GM13976 (cell line): Measurements from ENCODE around the gene GABBR1.
"Not testable (repeated sequence)": the region's sequence is repeated elsewhere in the genome, so short reads cannot be mapped to it uniquely, and the experiment has no call there.

ENCODE experiments used
- DNase-seq: peaks from one replicate; pipeline ENCODE4 v3.0.0; 2012; ENCODE audit warnings: low spot score
- in situ Hi-C: fragments of 300-500 bp; cut with MboI; formaldehyde crosslinking; loops from one replicate; pipeline ENCODE4 v1.12.0; 2022; ENCODE audit warnings: low sequenced_read_pairs, mixed read lengths, inconsistent platforms; ENCODE audit not compliant: unreplicated experiment
- TF ChIP-seq, protein P1 (sequence below): IDR thresholded peaks from 2 replicates; pipeline ENCODE4 v1.5.1; 2012; ENCODE audit warnings: borderline replicate concordance, mild to moderate bottlenecking; ENCODE audit not compliant: insufficient read depth; ENCODE audit errors: extremely low read depth, missing control alignments, control extremely low read depth

GABBR1 gene

DNA sequence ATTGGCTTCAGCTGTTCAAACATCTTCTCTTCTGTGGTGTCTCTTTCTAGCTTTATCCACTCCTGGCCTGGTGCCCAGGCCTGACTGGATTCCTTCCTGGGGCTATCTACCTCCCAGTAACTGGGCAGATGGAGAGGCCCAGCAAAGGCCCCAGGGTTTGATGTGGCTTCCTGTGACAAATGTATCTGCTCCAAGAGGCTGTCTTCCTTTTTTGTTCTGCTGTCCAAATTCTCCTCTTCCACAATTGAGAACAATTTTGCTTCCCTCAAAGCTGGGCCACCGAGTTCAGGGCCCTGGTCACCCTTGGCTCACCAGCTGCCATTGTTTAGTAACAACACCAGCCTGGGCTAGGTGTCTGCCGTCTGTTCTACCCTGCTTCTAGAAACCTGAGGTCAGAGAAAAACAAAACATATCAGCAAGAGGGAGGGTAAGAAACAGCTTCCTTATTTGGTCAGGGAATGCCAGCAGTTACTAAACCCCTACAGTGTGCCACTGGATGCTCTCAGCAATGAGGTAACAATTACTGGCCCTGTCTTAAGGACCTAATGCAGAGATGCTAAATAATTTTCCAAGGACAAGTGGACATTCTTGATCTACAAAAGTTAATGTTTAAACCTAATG is 44.1 kb upstream of the GABBR1 start:
- DNase-seq: no peak
- in situ Hi-C loops: no loop called here
- TF ChIP-seq, protein P1, sequence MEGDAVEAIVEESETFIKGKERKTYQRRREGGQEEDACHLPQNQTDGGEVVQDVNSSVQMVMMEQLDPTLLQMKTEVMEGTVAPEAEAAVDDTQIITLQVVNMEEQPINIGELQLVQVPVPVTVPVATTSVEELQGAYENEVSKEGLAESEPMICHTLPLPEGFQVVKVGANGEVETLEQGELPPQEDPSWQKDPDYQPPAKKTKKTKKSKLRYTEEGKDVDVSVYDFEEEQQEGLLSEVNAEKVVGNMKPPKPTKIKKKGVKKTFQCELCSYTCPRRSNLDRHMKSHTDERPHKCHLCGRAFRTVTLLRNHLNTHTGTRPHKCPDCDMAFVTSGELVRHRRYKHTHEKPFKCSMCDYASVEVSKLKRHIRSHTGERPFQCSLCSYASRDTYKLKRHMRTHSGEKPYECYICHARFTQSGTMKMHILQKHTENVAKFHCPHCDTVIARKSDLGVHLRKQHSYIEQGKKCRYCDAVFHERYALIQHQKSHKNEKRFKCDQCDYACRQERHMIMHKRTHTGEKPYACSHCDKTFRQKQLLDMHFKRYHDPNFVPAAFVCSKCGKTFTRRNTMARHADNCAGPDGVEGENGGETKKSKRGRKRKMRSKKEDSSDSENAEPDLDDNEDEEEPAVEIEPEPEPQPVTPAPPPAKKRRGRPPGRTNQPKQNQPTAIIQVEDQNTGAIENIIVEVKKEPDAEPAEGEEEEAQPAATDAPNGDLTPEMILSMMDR: no peak

DNA sequence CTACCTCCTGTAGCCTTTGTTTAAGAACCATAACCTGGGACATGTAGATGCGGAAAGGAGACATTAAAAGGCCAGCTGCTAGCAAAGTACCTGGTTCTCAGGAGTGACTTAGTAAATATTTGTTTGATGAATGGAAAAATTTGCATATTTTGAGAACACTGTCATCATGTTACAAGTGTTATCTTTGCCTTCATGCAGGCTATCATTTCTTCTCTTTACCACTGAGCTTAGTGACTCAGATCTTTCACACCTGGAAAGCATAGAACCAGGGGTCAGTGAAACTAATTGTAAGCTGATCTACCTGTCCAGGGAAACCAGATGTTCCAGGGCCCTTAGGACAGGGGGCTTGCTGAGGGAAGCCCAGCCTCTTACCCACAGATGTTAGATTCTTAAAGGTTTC is 42.6 kb upstream of the GABBR1 start:
- TF ChIP-seq, protein P1: no peak
- no peak for DNase-seq
- in situ Hi-C loops: no loop called here

DNA sequence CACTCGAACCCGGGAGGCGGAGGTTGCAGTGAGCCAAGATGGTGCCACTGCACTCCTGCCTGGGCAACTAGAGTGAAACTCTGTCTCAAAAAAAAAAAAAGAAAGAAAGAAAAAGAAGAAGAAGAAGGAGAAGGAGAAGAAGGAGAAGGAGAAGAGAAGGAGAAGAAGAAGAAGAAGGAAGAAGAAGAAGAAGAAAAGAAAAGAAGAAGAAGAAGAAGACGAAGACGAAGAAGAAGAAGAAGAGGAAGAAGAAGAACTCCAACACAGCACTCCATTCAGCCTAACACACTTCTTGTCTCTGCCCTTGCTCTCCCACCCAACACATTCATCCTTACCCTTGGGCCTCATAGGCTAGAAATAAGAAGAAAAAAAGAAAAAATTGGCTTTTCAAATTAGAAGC is 41.0 kb upstream of the GABBR1 start:
- DNase-seq: no peak
- TF ChIP-seq, protein P1: no peak
- in situ Hi-C loops: no loop called here

DNA sequence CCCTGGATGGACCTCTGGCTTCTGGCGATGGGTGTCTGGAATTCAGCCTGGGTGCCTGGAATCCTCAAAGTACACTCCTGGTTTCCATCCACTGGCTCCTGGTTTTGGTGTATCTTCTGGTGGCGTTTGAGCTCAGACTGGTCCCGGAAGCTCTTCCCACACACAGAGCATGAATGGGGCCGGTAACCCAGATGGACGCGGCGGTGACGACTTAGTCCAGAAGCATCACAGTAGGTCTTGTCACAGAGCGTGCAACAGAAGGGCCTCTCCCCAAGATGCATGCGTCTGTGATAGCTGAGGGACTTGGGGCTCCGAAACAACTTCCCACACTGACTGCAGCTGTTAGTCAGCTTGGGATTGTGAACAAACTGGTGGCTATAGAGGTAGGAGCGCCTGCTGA is 40.2 kb upstream of the GABBR1 start:
- TF ChIP-seq, protein P1: no peak
- in situ Hi-C loops: no loop called here
- no peak for DNase-seq

DNA sequence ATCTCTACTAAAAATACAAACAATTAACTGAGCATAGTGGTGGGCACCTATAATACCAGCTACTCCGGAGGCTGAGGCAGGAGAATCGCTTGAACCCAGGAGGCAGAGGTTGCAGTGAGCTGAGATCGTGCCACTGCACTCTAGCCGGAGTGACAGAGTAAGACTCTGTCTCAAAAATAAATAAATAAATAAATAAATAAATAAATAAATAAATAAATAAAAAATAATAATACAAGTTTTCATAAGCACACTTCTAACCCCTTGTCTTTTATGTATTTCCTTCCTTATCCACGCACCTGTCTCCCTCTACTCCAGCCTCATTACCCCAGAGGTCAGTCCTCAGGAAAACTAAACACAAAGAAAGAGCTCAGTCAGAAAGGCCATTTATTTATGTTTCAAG is 39.1 kb upstream of the GABBR1 start:
- in situ Hi-C loops, DNase-seq: not testable (repeated sequence)

DNA sequence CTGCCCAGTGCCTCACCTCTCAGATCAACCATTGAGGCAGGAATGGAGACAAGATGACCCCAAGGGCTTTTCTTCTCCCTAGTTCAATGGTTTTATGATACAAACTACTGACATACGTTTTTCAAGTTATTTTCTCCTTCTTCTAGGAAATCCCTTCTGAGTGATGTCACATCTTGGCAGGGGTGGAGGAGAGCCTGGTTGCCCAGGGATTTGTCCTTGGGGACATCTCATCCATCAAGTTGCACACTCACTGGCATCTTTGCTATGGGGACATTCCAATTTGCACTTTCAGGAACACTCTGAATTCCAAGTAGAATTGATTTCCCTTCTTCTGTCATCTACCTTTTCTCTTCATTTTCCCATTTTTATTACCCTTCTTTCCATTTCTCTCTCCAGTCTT is 38.0 kb upstream of the GABBR1 start:
- TF ChIP-seq, protein P1: no peak
- in situ Hi-C loops: no loop called here
- DNase-seq: no peak

DNA sequence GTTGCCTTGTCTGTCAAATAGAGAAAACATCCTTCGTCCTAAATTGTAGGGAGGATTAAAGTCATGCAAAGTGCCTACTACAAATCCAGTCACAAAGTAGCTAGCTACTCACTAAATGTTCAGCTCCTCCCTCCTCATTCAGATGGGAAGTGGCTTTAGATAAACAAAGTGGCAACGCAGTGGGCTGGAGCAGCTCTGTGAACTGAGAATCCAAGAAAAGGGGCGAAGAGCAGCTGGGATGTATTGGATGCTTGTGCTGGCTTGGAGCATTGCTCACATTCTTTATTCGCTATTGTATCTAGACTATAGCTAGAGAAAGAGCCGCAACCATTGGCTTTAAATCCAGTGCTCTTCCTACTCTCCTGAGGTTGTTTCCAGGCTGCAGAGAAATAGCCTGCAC is 34.2 kb upstream of the GABBR1 start:
- no peak for DNase-seq
- in situ Hi-C loops: no loop called here
- TF ChIP-seq, protein P1: no peak
